ENCODE results near the gene ARL15. TPM values are rescaled to one million over a fixed set of nuclear protein-coding genes. Genes with fewer than 3 reads are reported as not detected.

Gene ARL15
- total RNA-seq, 1 donor from 2014 or later: 30.8 TPM

GRCh38 chr5:54257366-54258118 lies 52.8 kb downstream of the ARL15 start:
- Histone ChIP-seq H3K4me1 (peaks cover 11% of the 10 kb centered on the region), H3K36me3 (no peaks in the 10 kb centered on the region), H3K4me3 (no peak overlapping the region), H3K9me3 (no peaks in the 10 kb centered on the region), H3K27me3 (ENCODE audit: low read depth) (no peaks in the 10 kb centered on the region), H3K27ac (no peak overlapping the region)
- intact Hi-C loops (cut with DNase I): loop anchor here (5.0 kb wide), 1 partner anchor 165 kb away; no protein-coding TSS in a partner anchor
- DNase-seq (no peak), ATAC-seq (no peak)
- TF ChIP-seq, protein P1, sequence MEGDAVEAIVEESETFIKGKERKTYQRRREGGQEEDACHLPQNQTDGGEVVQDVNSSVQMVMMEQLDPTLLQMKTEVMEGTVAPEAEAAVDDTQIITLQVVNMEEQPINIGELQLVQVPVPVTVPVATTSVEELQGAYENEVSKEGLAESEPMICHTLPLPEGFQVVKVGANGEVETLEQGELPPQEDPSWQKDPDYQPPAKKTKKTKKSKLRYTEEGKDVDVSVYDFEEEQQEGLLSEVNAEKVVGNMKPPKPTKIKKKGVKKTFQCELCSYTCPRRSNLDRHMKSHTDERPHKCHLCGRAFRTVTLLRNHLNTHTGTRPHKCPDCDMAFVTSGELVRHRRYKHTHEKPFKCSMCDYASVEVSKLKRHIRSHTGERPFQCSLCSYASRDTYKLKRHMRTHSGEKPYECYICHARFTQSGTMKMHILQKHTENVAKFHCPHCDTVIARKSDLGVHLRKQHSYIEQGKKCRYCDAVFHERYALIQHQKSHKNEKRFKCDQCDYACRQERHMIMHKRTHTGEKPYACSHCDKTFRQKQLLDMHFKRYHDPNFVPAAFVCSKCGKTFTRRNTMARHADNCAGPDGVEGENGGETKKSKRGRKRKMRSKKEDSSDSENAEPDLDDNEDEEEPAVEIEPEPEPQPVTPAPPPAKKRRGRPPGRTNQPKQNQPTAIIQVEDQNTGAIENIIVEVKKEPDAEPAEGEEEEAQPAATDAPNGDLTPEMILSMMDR (IDR thresholded peaks at IDR 0.05): no peak

DNA sequence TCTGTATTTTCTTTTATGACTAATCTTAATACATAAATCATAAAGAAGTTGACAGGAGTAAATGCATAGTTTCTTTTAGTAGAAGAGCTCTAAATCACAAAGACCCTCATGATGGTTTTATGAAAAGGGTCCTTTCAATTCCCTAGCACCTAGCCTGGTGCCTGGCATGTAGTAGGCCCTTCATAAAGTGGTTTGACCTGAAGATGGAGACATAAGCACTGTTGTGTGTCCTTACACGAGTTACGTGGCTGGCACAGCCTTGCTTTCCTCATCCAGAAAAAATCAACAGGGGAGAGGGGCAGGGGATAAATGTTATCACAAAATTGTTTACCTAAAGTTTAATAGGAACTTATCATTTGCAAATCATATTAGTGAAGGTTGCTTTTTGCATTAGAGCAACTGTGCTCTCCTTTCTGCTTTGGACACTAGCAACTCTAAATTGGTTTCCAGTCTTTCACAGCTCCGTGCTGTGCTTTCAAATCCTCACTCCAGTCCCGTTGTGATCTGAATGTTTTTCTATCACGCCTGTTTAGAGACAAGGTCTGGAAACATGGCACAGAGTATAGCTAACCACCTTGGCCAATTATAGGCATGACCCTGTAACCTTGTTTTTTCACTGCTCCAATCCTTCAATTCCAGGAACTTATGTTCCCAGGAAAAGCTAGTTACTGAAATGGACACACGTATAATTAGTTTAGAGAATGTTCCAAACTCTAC lies 55.7 kb downstream of the ARL15 start:
- H3K9me3 ChIP-seq: no peaks in the 10 kb centered on the region
- H3K4me3 ChIP-seq: no peak overlapping the region
- TF ChIP-seq, protein P1 (IDR thresholded peaks at IDR 0.05): peak; percentile 17
- no peaks in the 10 kb centered on the region for H3K36me3 ChIP-seq
- H3K27me3 ChIP-seq (ENCODE audit: low read depth): no peaks in the 10 kb centered on the region
- ATAC-seq (peak in 1 of 2 donors; percentile 65), DNase-seq (no peak)
- intact Hi-C loops (cut with DNase I): loop anchor here (5.0 kb wide), 1 partner anchor 168 kb away; no protein-coding TSS in a partner anchor
- no peak overlapping the region for H3K27ac ChIP-seq
- peaks cover 25% of the 10 kb centered on the region for H3K4me1 ChIP-seq

DNA sequence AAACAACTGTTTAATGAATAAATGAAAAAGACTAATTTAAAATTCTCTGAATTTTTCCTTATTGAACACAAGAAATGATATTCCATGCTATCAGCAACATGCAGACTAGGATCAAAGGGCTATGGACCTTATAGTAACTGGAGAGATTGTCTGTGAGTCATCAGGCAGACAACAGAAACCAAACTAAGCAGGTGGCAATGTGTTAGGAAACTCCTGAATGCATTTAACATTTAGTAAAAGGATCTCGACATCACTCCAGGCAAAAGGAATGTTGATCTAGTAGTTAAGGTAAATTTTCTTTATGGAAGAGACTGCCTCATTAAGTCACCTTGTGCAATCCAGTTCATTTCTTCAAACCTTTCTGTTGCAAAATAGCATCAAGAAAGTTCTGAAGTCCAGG lies 58.4 kb downstream of the ARL15 start:
- H3K27ac ChIP-seq: no peak overlapping the region
- H3K27me3 ChIP-seq (ENCODE audit: low read depth): no peaks in the 10 kb centered on the region
- H3K4me1 ChIP-seq: peaks cover 38% of the 10 kb centered on the region
- no peak for DNase-seq
- intact Hi-C loops (cut with DNase I): no loop called here
- H3K4me3 ChIP-seq: no peak overlapping the region
- ATAC-seq: peak in 1 of 2 donors; percentile 36
- TF ChIP-seq, protein P1 (IDR thresholded peaks at IDR 0.05): no peak
- H3K36me3 ChIP-seq: no peaks in the 10 kb centered on the region
- H3K9me3 ChIP-seq: no peaks in the 10 kb centered on the region

DNA sequence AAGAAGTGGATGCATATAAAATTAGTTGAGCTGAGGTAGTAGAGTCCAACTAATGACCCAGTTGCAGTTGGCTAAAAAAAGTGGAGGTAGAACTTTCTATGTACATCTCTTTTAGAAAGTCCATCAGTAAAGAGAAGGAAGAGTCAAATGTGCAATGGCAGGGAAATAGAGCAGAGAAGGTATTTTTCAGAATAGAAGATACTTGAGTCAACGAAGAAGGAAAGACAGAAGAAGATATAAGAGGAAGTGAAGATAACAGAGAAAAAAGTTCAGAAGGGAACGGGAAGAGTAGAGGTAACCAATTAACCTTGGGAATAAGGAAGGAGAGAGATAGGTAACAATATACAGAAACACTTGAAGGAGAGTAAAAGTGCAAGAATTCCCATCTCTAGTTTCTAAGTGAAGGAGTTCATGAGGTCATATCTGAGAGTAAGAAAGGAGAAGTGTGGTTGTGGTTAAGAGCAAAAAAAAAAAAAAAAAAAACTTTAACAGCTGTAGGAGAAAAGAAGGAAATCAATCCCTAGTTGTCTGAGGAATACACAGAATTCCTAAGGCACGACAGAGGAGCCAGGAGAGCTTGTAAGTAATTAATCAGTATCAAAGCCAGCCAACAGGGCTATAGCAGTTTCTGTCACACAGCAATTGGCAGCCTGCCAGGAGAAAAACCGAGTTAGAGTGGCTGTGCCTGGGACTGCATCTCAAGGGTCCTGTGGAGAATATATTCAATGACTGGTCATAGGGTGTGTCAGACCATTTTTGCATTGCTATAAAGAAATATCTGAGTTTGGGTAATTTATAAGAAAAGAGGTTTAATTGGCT lies 61.0 kb downstream of the ARL15 start:
- peak; percentile 52 for DNase-seq
- Histone ChIP-seq H3K4me3 (no peak overlapping the region), H3K27me3 (ENCODE audit: low read depth) (no peaks in the 10 kb centered on the region), H3K9me3 (no peaks in the 10 kb centered on the region), H3K27ac (no peak overlapping the region), H3K4me1 (peaks cover 38% of the 10 kb centered on the region), H3K36me3 (no peaks in the 10 kb centered on the region)
- intact Hi-C loops (cut with DNase I): no loop called here
- TF ChIP-seq, protein P1 (IDR thresholded peaks at IDR 0.05): no peak
- ATAC-seq: peak; percentile 36 to 61

DNA sequence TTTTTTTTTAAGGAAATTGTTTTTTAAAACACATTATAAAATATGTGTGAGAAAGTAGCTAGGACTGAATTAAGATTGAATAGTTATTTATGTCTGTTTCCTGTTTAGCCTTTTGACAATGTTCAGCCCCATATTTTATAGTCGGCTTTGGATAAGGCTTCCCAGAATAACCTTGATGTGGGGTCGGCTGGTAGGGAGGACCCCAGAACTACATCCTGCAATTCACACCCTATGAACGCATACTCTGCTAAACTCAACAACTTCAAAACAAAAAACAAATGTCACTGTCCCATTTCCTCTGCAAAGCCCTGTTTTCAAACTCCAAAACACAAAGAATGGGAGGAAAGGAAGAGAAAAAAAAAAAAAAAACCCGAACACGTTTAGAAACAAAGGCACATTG lies 63.1 kb downstream of the ARL15 start:
- Histone ChIP-seq H3K4me3 (no peak overlapping the region), H3K4me1 (peaks cover 24% of the 10 kb centered on the region), H3K36me3 (no peaks in the 10 kb centered on the region), H3K9me3 (no peaks in the 10 kb centered on the region), H3K27ac (no peak overlapping the region), H3K27me3 (ENCODE audit: low read depth) (no peaks in the 10 kb centered on the region)
- intact Hi-C loops (cut with DNase I): no loop called here
- TF ChIP-seq, protein P1 (IDR thresholded peaks at IDR 0.05): no peak
- DNase-seq (no peak), ATAC-seq (no peak)
